IMR-90 (cell line): ENCODE measurements around the gene MRC2. TPM values are rescaled to one million over a fixed set of nuclear protein-coding genes. Genes with fewer than 3 reads are reported as not detected.
A peak's percentile ranks its signal among the peaks of the same experiment; 100 is the strongest.

Source experiments
- ATAC-seq: fragments of 200-7000 bp; cut with Tn5 transposase; 2 replicates; pipeline ENCODE4 v1.9.1; 2020; ENCODE audit warnings: low read depth, mild to moderate bottlenecking, moderate library complexity
- BruUV-seq: library from RNA; stranded (reverse); fragments of 400-500 nt; replicated peaks from 2 replicates; lab custom pipeline; 2021; lab: Mats Ljungman, UMichigan
- CTCF ChIA-PET: fragments of 300-600 bp; formaldehyde crosslinking; extraction: SDS; loops from one replicate; lab custom pipeline; 2021; ENCODE audit warnings: antibody characterized with exemption; lab: Yijun Ruan, JAX
- POLR2A ChIA-PET: fragments of 300-600 bp; sonication (Branson Sonifier 250); formaldehyde crosslinking; loops from one replicate; lab custom pipeline; 2022; ENCODE audit warnings: antibody characterized with exemption; ENCODE audit not compliant: unreplicated experiment; lab: Charles Lee
- DNase-seq: peaks from one replicate; pipeline ENCODE4 v3.0.0; 2013
- H2AFZ ChIP-seq: replicated peaks from 2 replicates; pipeline ENCODE3; 2013; ENCODE audit warnings: low read length, mild to moderate bottlenecking; ENCODE audit not compliant: poor library complexity
- H2AK5ac ChIP-seq: 2 replicates; pipeline ENCODE4 v1.6.1; 2013; ENCODE audit warnings: low read depth, low read length, inconsistent platforms
- H2AK9ac ChIP-seq: replicated peaks from 2 replicates; pipeline ENCODE3; 2013; ENCODE audit warnings: mild to moderate bottlenecking, low read depth, low read length, moderate library complexity; ENCODE audit not compliant: poor library complexity
- H2BK120ac ChIP-seq: 2 replicates; pipeline ENCODE4 v1.6.1; 2013; ENCODE audit warnings: low read depth, low read length, inconsistent platforms
- H2BK15ac ChIP-seq: 3 replicates; pipeline ENCODE4 v1.6.1; 2013; ENCODE audit warnings: low read depth, low read length, inconsistent platforms
- H2BK20ac ChIP-seq: 2 replicates; pipeline ENCODE4 v1.6.1; 2013; ENCODE audit warnings: low read depth, mild to moderate bottlenecking, inconsistent platforms, low read length, moderate library complexity
- H2BK5ac ChIP-seq: 2 replicates; pipeline ENCODE4 v1.6.1; 2013; ENCODE audit warnings: mild to moderate bottlenecking, low read depth, low read length, inconsistent platforms; ENCODE audit not compliant: poor library complexity, severe bottlenecking
- H3K14ac ChIP-seq: replicated peaks from 2 replicates; pipeline ENCODE4 v1.6.1; 2013; ENCODE audit warnings: low read depth, low read length, inconsistent platforms
- H3K18ac ChIP-seq: 2 replicates; pipeline ENCODE4 v1.6.1; 2013; ENCODE audit warnings: low read depth, low read length, control low read depth
- H3K23ac ChIP-seq: 2 replicates; pipeline ENCODE4 v1.6.1; 2013; ENCODE audit warnings: low read depth, low read length, inconsistent platforms
- H3K27ac ChIP-seq: 2 replicates; pipeline ENCODE4 v1.5.1; 2013; ENCODE audit warnings: mild to moderate bottlenecking, control low read depth, low read length; ENCODE audit not compliant: insufficient read depth
- H3K27me3 ChIP-seq: 2 replicates; pipeline ENCODE4 v1.6.1; 2013; ENCODE audit warnings: low read length; ENCODE audit not compliant: control insufficient read depth, insufficient read depth
- H3K36me3 ChIP-seq: 2 replicates; pipeline ENCODE4 v1.6.1; 2013; ENCODE audit warnings: low read length, mixed read lengths; ENCODE audit not compliant: control insufficient read depth, insufficient read depth
- H3K4ac ChIP-seq: 2 replicates; pipeline ENCODE4 v1.6.1; 2013; ENCODE audit warnings: low read depth, low read length, inconsistent platforms
- H3K4me1 ChIP-seq: 2 replicates; pipeline ENCODE4 v1.6.1; 2013; ENCODE audit warnings: low read length, mixed read lengths; ENCODE audit not compliant: control insufficient read depth, insufficient read depth
- H3K4me2 ChIP-seq: 2 replicates; pipeline ENCODE4 v1.6.1; 2013; ENCODE audit warnings: low read depth, mild to moderate bottlenecking, control low read depth, low read length, moderate library complexity
- H3K4me3 ChIP-seq: 2 replicates; pipeline ENCODE4 v1.5.1; 2013; ENCODE audit warnings: low read depth, mild to moderate bottlenecking, control low read depth, low read length, moderate library complexity; ENCODE audit not compliant: insufficient read depth
- H3K56ac ChIP-seq: 2 replicates; pipeline ENCODE4 v1.6.1; 2013; ENCODE audit warnings: low read length, inconsistent platforms; ENCODE audit not compliant: insufficient read depth; ENCODE audit errors: extremely low read depth
- H3K79me1 ChIP-seq, 2 experiments: 2 replicates each; pipeline ENCODE4 v1.6.1; 2013; ENCODE audit warnings: low read length in 2 of 2, inconsistent platforms in 1 of 2, low read depth in 1 of 2
- H3K9ac ChIP-seq: 2 replicates; pipeline ENCODE4 v1.6.1; 2013; ENCODE audit warnings: low read depth, low read length, control low read depth
- H3K9me1 ChIP-seq: 2 replicates; pipeline ENCODE4 v1.6.1; 2013; ENCODE audit warnings: low read length, inconsistent platforms; ENCODE audit not compliant: insufficient read depth
- H3K9me3 ChIP-seq: 2 replicates; pipeline ENCODE4 v1.6.1; 2013; ENCODE audit warnings: low read length; ENCODE audit not compliant: control insufficient read depth, insufficient read depth
- H4K20me1 ChIP-seq: 2 replicates; pipeline ENCODE4 v1.6.1; 2013; ENCODE audit warnings: low read length, inconsistent platforms; ENCODE audit not compliant: insufficient read depth
- H4K5ac ChIP-seq: 2 replicates; pipeline ENCODE4 v1.6.1; 2013; ENCODE audit warnings: mild to moderate bottlenecking, low read depth, low read length, control low read depth
- H4K8ac ChIP-seq, 2 experiments: 2 replicates each; pipeline ENCODE4 v1.6.1; 2013; ENCODE audit warnings: low read depth in 2 of 2, low read length in 2 of 2, control low read depth in 1 of 2, inconsistent platforms in 1 of 2
- H4K91ac ChIP-seq: 2 replicates; pipeline ENCODE4 v1.6.1; 2013; ENCODE audit warnings: low read depth, low read length, inconsistent platforms; ENCODE audit not compliant: insufficient read depth
- BHLHE40 ChIP-seq: fragments of 150-350 bp; IDR thresholded peaks from 2 replicates; pipeline ENCODE4 v1.6.1; 2016; ENCODE audit warnings: mild to moderate bottlenecking, low read depth, low read length
- CEBPB ChIP-seq: IDR thresholded peaks from 2 replicates; pipeline ENCODE4 v1.6.1; 2012; ENCODE audit warnings: low read depth, low read length, improper control_type of control experiment
- CHD1 ChIP-seq: IDR thresholded peaks from 2 replicates; pipeline ENCODE4 v1.6.1; 2012; ENCODE audit warnings: low read depth, low read length, improper control_type of control experiment
- ELK1 ChIP-seq: fragments of 150-350 bp; IDR thresholded peaks from 2 replicates; pipeline ENCODE4 v1.6.1; 2016; ENCODE audit warnings: low read depth, mild to moderate bottlenecking, low read length, moderate library complexity, borderline replicate concordance
- MAFK ChIP-seq: IDR thresholded peaks from 2 replicates; pipeline ENCODE4 v1.6.1; 2012; ENCODE audit warnings: low read depth, low read length, improper control_type of control experiment
- MAZ ChIP-seq: IDR thresholded peaks from 2 replicates; pipeline ENCODE4 v1.6.1; 2012; ENCODE audit warnings: low read depth, mild to moderate bottlenecking, low read length, improper control_type of control experiment, moderate library complexity, borderline replicate concordance
- NFE2L2 ChIP-seq: fragments of 150-350 bp; IDR thresholded peaks from 2 replicates; pipeline ENCODE4 v1.6.1; 2016; ENCODE audit warnings: low read depth, mild to moderate bottlenecking, low read length
- POLR2A ChIP-seq: IDR thresholded peaks from 2 replicates; pipeline ENCODE4 v1.6.1; 2012; ENCODE audit warnings: mild to moderate bottlenecking, low read depth, low read length
- RAD21 ChIP-seq: IDR thresholded peaks from 2 replicates; pipeline ENCODE4 v1.6.1; 2012; ENCODE audit warnings: low read length, improper control_type of control experiment
- RCOR1 ChIP-seq: IDR thresholded peaks from 2 replicates; pipeline ENCODE4 v1.6.1; 2012; ENCODE audit warnings: mild to moderate bottlenecking, low read length, improper control_type of control experiment; ENCODE audit not compliant: insufficient replicate concordance
- RFX5 ChIP-seq: IDR thresholded peaks from 2 replicates; pipeline ENCODE4 v1.8.0; 2012; ENCODE audit warnings: low read depth, mild to moderate bottlenecking, low read length, moderate library complexity
- SMC3 ChIP-seq: fragments of 150-350 bp; IDR thresholded peaks from 2 replicates; pipeline ENCODE4 v1.6.1; 2016; ENCODE audit warnings: low read depth, mild to moderate bottlenecking, antibody characterized with exemption, low read length, moderate library complexity
- WGBS, 2 experiments: methylation state at CpG; one replicate each; pipeline versions ENCODE4 v1.1.5 to v1.1.7; 2013; ENCODE audit warnings: missing lambda C conversion rate in 2 of 2; ENCODE audit not compliant: insufficient read length in 1 of 2; ENCODE audit errors: extremely low coverage in 2 of 2; 5-methylcytosine and 5-hydroxymethylcytosine counted together
- dilution Hi-C: fragments of 300-500 bp; cut with HindIII; formaldehyde crosslinking; loops from one replicate; pipeline ENCODE4 v1.14.3; 2018; ENCODE audit warnings: low sequenced_read_pairs; ENCODE audit not compliant: unreplicated experiment
- in situ Hi-C: fragments of 300-500 bp; cut with MboI; formaldehyde crosslinking; loops from 3 replicates; pipeline ENCODE4 v1.14.3; 2019; ENCODE audit warnings: low sequenced_read_pairs, inconsistent platforms, mixed read lengths
- intact Hi-C: fragments of 100-400 bp; cut with micrococcal nuclease; formaldehyde crosslinking; loops from 2 replicates; pipeline ENCODE4 v1.10.0; 2022
- polyA plus RNA-seq, 3 experiments: library from polyadenylated mRNA; depleted of rRNA; stranded (reverse); fragments of >200 nt; gene quantifications; 2 replicates each; pipeline ENCODE4 v1.2.3, GENCODE V29; 2012; ENCODE audit warnings: low replicate concordance in 1 of 3
- total RNA-seq: library from RNA; depleted of rRNA; stranded (reverse); fragments of >200 nt; gene quantifications from 2 replicates; pipeline ENCODE4 v1.2.3, GENCODE V29; 2012
- TF ChIP-seq, protein P1 (sequence below): fragments of 150-350 bp; IDR thresholded peaks from 2 replicates; pipeline ENCODE4 v1.6.1; 2017; ENCODE audit warnings: mild to moderate bottlenecking, antibody characterized with exemption, low read length, low read depth

MRC2 gene
- total and polyA plus RNA-seq, 2 of the 4 experiments (the other 2 are of a cell fraction) = 39.3 to 137 TPM

- Histone ChIP-seq H3K4me3 (peak overlapping the region; percentile 64), H2BK20ac (0 out of 2 replicates have a peak overlapping the region, but pooled peaks have one; percentile 14), H3K9me1 (peaks cover 35% of the 10 kb centered on the region), H2AFZ (peak overlapping the region; percentile 88), H3K27me3 (no peaks in the 10 kb centered on the region), H2BK120ac (peak overlapping the region; percentile 78), H3K9ac (peak overlapping the region; percentile 91), H3K4me1 (peaks cover 35% of the 10 kb centered on the region), H3K23ac (peak overlapping the region; percentile 90), H3K18ac (peak overlapping the region; percentile 47), H4K5ac (peak overlapping the region; percentile 52), H3K4ac (peak overlapping the region; percentile 88), H4K20me1 (peaks cover 45% of the 10 kb centered on the region), H2BK5ac (peak overlapping the region; percentile 88), H3K14ac (peak overlapping the region; percentile 92), H2BK15ac (peak overlapping the region; percentile 26; the same call in 2 of the 3 replicates), H3K36me3 (peaks cover 3% of the 10 kb centered on the region; the same call in 1 of the 2 replicates), H2AK5ac (peak overlapping the region; percentile 97), H3K4me2 (peak overlapping the region; percentile 92), H3K79me1 (peaks cover 4 to 67% of the 10 kb centered on the region in 2 experiments; a peak in 2 of 4 replicates), H4K91ac (peak overlapping the region; percentile 90), H3K27ac (peak overlapping the region; percentile 94), H3K9me3 (no peaks in the 10 kb centered on the region), H2AK9ac (peak overlapping the region; percentile 95), H4K8ac (peak overlapping the region; percentile 71 to 79), H3K56ac (peak overlapping the region; percentile 94)
- intact Hi-C loops (loop anchor here (5.0 kb wide), 1 partner anchor 338 kb away; the partner anchor contains the start of gene TANC2), dilution Hi-C loops (no loop called here), in situ Hi-C loops (no loop called here)
- TF ChIP-seq SMC3 (no peak), MAZ (peak; percentile 36; the same call in 1 of the 2 replicates), CHD1 (0 out of 2 replicates have a peak, but pooled peaks have one; percentile 8), MAFK (peak; percentile 79), CEBPB (no peak), BHLHE40 (peak; percentile 73), RFX5 (no peak), POLR2A (peak; percentile 36; the same call in 1 of the 2 replicates), ELK1 (no peak), RCOR1 (no peak), RAD21 (no peak), NFE2L2 (no peak)
- TF ChIP-seq, protein P1, sequence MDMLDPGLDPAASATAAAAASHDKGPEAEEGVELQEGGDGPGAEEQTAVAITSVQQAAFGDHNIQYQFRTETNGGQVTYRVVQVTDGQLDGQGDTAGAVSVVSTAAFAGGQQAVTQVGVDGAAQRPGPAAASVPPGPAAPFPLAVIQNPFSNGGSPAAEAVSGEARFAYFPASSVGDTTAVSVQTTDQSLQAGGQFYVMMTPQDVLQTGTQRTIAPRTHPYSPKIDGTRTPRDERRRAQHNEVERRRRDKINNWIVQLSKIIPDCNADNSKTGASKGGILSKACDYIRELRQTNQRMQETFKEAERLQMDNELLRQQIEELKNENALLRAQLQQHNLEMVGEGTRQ = no peak
- DNase-seq (peak; percentile 53), ATAC-seq (peak; percentile 6)
- POLR2A ChIA-PET = interaction anchor here (0.6 kb wide), 3 partner anchors 74 to 1947 kb away, joined by 3 to 20 read pairs (median 7); no protein-coding TSS in a partner anchor
- 0% methylated on average over 1 of the region's 19 CpGs; no CpG with 5 or more reads in 1 of the 2 experiments for WGBS, 2 experiments
- no TSS peak for BruUV-seq
- CTCF ChIA-PET = interaction anchor here (0.6 kb wide), 2 partner anchors 28 to 1167 kb away, joined by 3 read pairs; no protein-coding TSS in a partner anchor
Measured at GRCh38 chr17:62628831-62629555, 1.5 kb downstream of the MRC2 start.
